Prostate gland (tissue), 2 donors: ENCODE data around the gene SAMD10. TPM values are rescaled to one million over a fixed set of nuclear protein-coding genes. Genes with fewer than 3 reads are reported as not detected.

ENCODE experiments used
- DNase-seq: peaks from one replicate; pipeline ENCODE4 v3.0.0-alpha.2; 2019; ENCODE audit warnings: low spot score
- H3K27ac ChIP-seq, 2 donors: fragments of 200-600 bp; sonication (generic); 2 replicates each; pipeline ENCODE4 v1.5.1; 2017 to 2019
- H3K27me3 ChIP-seq: fragments of 200-600 bp; sonication (generic); replicated peaks from 2 replicates; pipeline ENCODE4 v1.5.1; 2019; ENCODE audit not compliant: insufficient read depth
- H3K36me3 ChIP-seq, 2 donors: fragments of 200-600 bp; sonication (generic); 1 replicate in 1 of 2; 2 replicates in 1 of 2; pipeline versions ENCODE4 v1.5.1 to v1.8.1; 2017 to 2019
- H3K4me1 ChIP-seq: fragments of 200-600 bp; sonication (generic); replicated peaks from 2 replicates; pipeline ENCODE4 v1.5.1; 2019
- H3K4me3 ChIP-seq, 2 donors: fragments of 200-600 bp; sonication (generic); 2 replicates each; pipeline ENCODE4 v1.5.1; 2017 to 2019
- H3K9me3 ChIP-seq: fragments of 200-600 bp; sonication (generic); 2 replicates; pipeline ENCODE4 v1.5.1; 2017
- CTCF ChIP-seq, 4 experiments: fragments of 200-600 bp in 2 of 4; fragments of 450-650 bp in 2 of 4; sonication (generic) in 2 of 4; IDR thresholded peaks; 1 replicate in 3 of 4; 2 replicates in 1 of 4; pipeline ENCODE4 v1.5.1; 2016 to 2019; ENCODE audit warnings: antibody characterized with exemption in 4 of 4, mild to moderate bottlenecking in 2 of 4, moderate library complexity in 2 of 4
- POLR2A ChIP-seq: fragments of 450-650 bp; IDR thresholded peaks from one replicate; pipeline ENCODE4 v1.6.1; 2016; ENCODE audit warnings: antibody characterized with exemption, mild to moderate bottlenecking
- POLR2AphosphoS5 ChIP-seq: sonication (generic); formaldehyde crosslinking; IDR thresholded peaks from one replicate; pipeline ENCODE4 v1.6.1; 2017; ENCODE audit warnings: antibody characterized with exemption
- WGBS: methylation state at CpG from one replicate; pipeline ENCODE4 v1.1.5; 2018; 5-methylcytosine and 5-hydroxymethylcytosine counted together
- intact Hi-C: fragments of 100-400 bp; cut with DNase I; formaldehyde crosslinking; loops from one replicate; pipeline ENCODE4 v1.14.2; 2022
- total RNA-seq, 2 donors: library from RNA; depleted of rRNA; stranded (reverse); fragments of >200 nt; gene quantifications; one replicate each; pipeline ENCODE4 v1.1.0, GENCODE V29; 2016

SAMD10 gene
- total RNA-seq, 2 donors from 2014 or later: 6.0 to 14.7 TPM

- WGBS: 93% methylated on average over 5 of the region's 5 CpGs
- Histone ChIP-seq H3K27ac (peak overlapping the region in 1 of 2 donors; percentile 52), H3K27me3 (no peaks in the 10 kb centered on the region), H3K9me3 (no peaks in the 10 kb centered on the region), H3K4me3 (no peak overlapping the region), H3K4me1 (peaks cover 23% of the 10 kb centered on the region), H3K36me3 (no peaks in the 10 kb centered on the region)
- no peak for TF ChIP-seq POLR2A
- no peak for TF ChIP-seq POLR2AphosphoS5
- no peak for TF ChIP-seq CTCF (IDR thresholded peaks at IDR 0.05)
- intact Hi-C loops: loop anchor here (5.0 to 10.0 kb wide), 4 partner anchors 64 to 434 kb away; partner anchors contain the start of gene PTK6
- no peak for DNase-seq
Measured at GRCh38 chr20:63970714-63971431, 8.6 kb downstream of the SAMD10 start.

- peak within 1 kb of the TSS; percentile 53 to 79 for H3K4me3 ChIP-seq
- H3K27ac ChIP-seq: peak within 1 kb of the TSS; percentile 57 to 63
- intact Hi-C loops: loop anchor here (5.0 to 10.0 kb wide), 6 partner anchors 63 to 433 kb away; partner anchors contain the start of genes GMEB2 and PTK6
- peak; percentile 57 for DNase-seq
- peaks cover 23% of the 10 kb centered on the region for H3K4me1 ChIP-seq
- H3K27me3 ChIP-seq: no peaks in the 10 kb centered on the region
- TF ChIP-seq POLR2A (no peak), POLR2AphosphoS5 (peak; percentile 20), CTCF (IDR thresholded peaks at IDR 0.05) (no peak)
- H3K9me3 ChIP-seq: no peaks in the 10 kb centered on the region
- WGBS: 4% methylated on average over 50 of the region's 73 CpGs
- no peaks in the 10 kb centered on the region for H3K36me3 ChIP-seq
Measured at GRCh38 chr20:63969838-63970713, 9.4 kb downstream of the SAMD10 start, which contains the start of gene ZNF512B. Gene ZNF512B (minus strand): TSS chr20:63969930. CDS start chr20:63967950, 1,980 bp downstream.

GRCh38 chr20:63968928-63969760 lies 10.3 kb downstream of the SAMD10 start:
- intact Hi-C loops: loop anchor here (10.0 kb wide), 2 partner anchors 224 to 344 kb away; partner anchors contain the start of gene GMEB2
- no peak for TF ChIP-seq POLR2AphosphoS5
- TF ChIP-seq POLR2A: no peak
- no peak for TF ChIP-seq CTCF (IDR thresholded peaks at IDR 0.05)
- 0% methylated on average over 65 of the region's 70 CpGs for WGBS
- Histone ChIP-seq H3K36me3 (no peaks in the 10 kb centered on the region), H3K4me1 (peaks cover 18% of the 10 kb centered on the region), H3K27ac (peak overlapping the region; percentile 57 to 61), H3K9me3 (no peaks in the 10 kb centered on the region), H3K27me3 (no peaks in the 10 kb centered on the region), H3K4me3 (peak overlapping the region; percentile 53 to 79)
- no peak for DNase-seq

- Histone ChIP-seq H3K36me3 (peaks cover 0 to 2% of the 10 kb centered on the region in 2 donors), H3K9me3 (no peaks in the 10 kb centered on the region), H3K4me1 (peaks cover 15% of the 10 kb centered on the region), H3K27ac (peak overlapping the region; percentile 57 to 61), H3K4me3 (peak overlapping the region; percentile 53 to 79), H3K27me3 (no peaks in the 10 kb centered on the region)
- no peak for DNase-seq
- 69% methylated on average over 14 of the region's 14 CpGs for WGBS
- TF ChIP-seq POLR2A: no peak
- TF ChIP-seq CTCF (IDR thresholded peaks at IDR 0.05): no peak
- no peak for TF ChIP-seq POLR2AphosphoS5
- intact Hi-C loops: loop anchor here (10.0 kb wide), 2 partner anchors 224 to 344 kb away; partner anchors contain the start of gene GMEB2
Measured at GRCh38 chr20:63968136-63968927, 11.1 kb downstream of the SAMD10 start.
